Activated T-cell treated with anti-CD3 and anti-CD28 coated beads, Interleukin-2, amount 50 U/mL, for 1 hour (primary cell): ENCODE measurements around the gene VPS35L.

Experiments used
- DNase-seq: peaks from one replicate; pipeline ENCODE4 v3.0.0-alpha.2; 2020

The VPS35L gene

DNA sequence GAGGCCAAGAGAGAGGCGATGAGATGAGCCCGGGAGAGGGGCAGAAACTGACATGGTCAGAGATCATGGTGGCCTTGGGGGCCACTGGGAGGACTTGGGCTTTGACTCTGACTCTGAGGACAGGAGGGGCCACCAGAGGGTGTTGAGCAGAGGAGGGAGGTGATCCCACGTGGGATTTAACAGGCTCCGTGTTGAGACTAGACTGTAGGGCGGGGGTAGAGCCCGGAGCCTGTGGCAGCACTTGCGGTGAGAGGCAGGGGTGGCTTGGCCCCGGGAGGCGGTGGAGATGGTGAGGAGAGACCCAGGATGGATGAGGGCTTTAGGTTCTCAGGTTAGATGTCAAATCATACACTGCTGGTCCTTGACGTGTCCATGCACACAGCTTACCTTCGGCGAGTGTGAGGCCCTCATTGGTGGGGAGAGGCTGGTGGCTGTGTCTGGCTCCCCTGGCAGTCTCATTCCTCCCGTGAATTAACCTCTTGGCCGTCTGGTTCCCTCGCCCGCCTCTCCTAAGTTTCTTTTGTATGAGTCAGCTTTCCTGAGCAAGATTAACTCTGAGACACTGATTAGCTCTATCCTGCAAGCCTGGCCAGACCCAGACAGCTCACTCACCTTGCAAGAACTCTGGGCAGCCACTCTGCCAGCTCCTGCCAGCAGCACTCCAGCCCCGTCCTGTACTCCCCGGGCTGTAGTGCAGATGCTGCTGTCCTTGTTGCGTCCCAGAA is 39.7 kb downstream of the VPS35L start:
- no peak for DNase-seq

DNA sequence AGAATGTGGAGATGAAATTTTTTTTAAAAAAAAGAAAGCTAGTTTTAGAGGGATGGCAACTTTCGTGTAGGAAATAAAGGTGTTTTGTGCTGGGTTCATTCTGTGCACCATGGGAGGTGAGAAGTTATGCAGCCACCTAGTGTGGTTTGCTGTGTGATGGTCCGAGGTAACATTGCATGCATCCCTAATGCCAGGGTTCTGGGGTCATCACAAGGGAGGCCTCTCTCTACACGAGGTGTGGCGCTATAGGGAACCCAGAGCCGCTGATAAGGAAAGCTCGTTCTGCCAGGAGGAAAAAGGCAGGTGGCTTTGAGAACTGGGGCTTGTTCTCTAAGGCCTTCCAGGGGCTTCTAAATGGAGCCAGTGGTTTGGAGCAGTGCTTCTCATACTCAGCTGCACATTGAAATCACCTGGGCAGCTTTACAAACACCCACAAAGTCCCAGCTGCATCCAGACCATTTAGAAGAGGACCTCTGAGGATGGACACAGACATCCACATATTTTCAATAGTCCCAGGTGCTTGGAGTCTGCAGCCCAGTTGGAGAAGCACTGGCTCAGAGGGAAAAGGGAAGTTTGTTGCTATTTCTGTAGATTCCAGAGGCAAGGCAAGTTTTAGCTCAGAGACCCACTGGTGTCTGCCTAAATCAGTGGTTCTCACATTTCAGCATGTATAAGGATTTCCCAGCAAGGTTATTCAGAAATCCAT is 43.5 kb downstream of the VPS35L start:
- no peak for DNase-seq

DNA sequence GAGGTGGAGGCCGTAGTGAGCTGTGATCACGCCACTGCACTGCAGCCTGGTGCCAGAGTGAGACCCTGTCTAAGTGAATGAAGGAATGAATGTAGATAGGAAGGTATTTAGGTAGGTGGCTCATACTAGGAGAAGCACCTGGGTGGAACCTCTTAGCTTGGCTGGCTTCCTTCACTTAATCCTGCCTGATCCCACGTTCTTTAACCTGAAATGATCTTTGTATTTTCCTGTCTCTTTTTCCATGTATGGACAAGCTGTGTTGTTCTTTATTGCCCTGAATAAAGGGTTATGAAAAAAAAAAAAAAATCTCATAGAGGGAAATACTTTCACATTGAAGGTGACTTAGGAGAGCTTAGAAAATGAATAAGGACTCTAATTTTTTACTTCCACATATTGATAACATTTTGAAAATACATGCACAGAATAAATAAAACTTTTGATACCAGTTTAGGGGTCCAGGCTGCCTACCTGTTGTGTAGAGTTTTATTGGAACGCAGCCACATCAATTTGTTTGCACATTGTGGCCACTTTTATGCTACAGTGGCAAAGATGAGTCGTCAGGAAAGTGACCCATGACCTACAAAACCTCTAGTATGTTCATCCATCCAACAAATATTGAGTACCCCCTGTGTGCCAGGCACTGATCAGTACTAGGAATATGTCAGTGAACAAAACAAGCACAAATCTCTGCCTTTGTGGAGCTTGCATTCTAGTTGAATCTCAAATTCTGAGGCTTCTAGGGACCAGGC is 44.6 kb downstream of the VPS35L start:
- no peak for DNase-seq

DNA sequence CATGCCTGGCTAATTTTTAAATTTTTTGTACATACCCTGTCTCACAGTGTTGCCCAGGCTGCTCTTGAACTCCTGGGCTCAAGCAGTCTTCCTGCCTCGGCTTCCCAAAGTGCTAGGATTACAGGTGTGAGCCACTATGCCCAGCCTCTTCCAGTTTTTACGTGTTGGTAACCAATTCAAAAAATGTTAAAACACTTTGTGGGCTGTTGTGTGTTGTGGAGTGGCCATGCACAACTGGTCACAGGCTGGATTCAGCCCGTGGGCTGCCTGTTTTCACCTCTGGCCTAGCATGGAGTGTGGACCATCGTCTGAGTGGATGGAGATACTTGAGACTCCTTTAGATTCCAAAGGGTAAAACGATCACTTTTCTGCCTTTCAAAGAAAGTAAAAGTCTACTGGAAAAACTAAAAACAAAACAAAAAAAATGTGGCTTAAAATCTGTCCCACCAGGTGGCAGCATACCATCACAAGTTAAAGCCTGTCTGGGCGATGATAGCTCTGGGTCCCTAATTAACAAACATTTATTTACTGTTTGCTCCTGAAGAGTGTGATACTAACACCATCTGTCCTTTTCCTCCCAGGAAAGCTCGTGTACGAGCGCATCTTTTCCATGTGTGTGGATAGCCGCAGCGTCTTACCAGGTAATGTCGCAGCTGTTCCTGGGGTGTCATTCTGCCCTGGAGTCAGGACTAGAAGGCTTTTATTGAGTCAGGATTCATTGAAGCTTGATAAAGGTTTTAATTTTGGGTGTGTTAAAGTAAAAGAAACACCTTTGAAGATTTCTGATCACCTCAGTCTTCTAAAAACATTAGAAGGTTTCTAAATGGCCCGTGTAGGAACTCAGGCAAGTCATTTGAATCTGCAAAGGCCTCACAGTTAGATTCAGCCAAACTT is 45.8 kb downstream of the VPS35L start:
- peak; percentile 20 for DNase-seq

DNA sequence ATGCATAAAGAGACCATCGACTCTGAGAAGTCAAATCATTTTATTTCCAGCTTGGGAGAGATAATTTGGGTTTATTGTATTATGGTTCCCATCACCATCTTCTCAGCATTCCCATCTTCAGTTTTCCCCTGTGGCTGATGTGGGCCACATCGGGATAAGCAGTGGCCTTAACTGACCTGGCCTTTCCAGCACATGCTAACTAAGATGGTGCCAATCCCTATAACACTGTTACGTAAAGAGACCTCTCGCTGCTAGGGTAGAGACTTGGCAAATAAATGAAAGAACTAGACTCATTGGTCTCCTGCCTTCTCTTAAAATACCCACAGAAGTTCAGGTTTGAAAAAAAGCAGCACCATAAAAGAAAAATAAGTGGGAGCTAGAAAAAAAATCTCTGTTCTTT is 49.4 kb downstream of the VPS35L start:
- no peak for DNase-seq

DNA sequence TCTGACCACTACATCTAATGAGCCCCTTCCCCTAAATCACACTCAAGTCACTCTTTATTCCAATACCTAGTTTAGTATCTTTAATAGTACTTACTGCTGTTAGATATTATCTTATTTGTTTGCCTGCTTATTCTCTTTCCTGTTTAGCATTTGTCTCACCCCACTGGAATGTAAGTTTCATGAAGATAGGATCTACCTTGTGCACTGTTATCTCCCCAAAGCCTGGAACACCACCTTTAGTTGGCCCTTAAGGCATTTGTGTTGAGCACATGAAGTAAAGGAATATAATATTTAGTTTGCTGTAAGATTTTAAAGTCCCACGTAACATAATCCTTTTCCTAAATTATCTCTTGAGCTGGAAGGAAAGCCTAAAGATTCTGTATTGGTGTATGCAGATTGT is 50.2 kb downstream of the VPS35L start:
- DNase-seq, result no peak

DNA sequence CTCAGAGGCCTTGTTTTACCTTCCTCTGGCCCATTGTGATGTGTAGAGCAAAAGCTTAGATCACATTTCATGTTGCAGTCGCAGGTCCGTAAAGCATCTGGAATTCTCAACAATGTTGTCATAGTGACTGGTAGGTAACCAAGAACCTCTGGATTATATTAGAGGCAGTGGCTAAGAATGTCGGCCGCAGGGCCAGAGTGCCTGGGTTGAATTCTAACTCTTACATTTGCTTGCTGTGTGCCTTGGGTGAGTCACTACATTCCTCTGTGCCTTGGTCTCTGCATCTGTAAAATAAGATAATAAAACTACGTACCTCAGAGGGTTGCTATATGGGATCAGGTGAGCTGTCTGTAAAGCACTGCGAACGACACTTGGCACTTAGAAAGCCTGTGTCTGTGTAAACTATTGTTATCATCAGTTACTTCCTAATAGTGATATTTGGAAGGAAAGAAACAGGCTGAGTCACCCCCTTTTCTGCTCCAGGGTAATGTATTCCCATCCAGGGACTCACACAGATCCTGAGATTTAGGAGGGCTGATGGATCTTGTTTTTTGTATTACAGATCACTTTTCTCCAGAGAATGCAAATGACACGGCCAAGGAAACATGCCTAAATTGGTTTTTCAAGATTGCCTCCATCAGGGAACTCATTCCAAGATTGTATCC is 52.2 kb downstream of the VPS35L start:
- no peak for DNase-seq

DNA sequence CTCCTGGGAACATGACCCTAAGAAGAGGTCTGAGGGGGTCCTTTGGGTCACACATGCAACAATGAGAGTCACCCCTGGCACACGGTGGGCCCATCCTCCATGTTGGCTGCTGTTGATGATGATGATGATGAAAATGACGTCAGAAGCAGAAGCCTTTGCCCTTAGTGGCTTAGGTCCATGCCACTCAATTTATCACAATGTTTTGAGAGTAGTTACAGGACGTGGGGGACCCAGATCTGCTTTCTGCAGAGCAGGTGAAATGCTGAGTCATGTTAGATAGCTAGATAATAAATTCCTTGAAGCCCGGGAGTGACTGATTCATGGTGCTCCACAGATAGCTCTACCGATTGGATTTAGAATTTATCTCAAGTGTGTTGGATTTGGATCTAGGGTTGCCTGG is 53.9 kb downstream of the VPS35L start:
- no peak for DNase-seq

DNA sequence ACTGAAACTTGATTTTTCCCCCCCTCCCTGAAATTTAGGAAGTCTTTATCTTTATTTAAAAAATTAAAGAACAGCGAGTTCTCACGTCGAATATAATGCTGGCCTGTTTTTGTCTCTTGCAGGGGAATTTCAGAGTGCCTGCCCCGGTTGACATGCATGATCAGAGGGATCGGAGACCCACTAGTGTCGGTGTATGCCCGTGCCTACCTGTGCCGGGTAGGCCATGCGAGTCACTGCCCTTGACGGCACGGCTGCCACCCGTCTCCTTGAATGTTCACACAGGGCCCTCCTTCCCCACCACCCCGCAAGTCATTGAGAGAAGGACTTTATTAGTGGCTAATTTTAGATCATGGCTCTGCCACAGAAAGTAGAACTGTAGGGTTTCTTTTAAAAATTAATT is 54.7 kb downstream of the VPS35L start:
- no peak for DNase-seq

DNA sequence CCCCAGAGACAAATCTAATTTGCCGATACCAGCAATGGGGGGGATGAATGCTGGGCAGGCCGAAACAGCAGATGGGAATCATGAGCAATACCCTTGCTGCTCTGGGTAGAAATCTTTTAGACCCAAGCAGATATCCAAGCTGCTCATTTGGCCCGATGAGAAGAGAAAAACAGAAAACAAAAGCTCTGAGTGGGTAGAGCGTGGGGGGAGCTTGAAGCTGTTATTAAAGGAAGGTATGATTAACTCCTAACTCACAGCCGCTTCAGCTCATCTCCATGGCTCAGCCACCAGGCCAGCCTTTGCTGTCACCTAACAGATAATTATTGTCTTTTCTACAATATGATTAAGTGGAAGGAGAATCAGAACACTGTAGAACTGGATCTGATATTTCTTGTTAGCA is 58.3 kb downstream of the VPS35L start:
- no peak for DNase-seq

DNA sequence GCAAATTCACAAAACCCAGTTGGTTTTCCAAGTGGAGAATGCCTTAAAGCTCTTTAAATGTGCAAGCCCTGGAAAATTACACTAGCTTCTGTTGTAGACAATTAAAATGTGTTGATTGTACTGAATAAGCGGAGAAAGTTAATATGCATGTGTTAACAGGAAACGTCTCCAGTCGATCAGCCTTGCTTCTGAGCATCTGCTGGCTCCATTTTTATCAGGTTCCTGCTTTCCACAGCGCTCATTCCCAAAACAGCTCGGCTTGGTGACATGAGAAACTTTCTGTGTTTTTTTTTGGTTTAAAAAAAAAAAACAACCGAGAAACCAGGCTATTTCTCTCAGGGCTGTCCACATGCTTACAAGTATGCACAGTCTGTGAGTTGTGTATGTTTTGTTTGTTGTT is 60.7 kb downstream of the VPS35L start:
- DNase-seq, result no peak

DNA sequence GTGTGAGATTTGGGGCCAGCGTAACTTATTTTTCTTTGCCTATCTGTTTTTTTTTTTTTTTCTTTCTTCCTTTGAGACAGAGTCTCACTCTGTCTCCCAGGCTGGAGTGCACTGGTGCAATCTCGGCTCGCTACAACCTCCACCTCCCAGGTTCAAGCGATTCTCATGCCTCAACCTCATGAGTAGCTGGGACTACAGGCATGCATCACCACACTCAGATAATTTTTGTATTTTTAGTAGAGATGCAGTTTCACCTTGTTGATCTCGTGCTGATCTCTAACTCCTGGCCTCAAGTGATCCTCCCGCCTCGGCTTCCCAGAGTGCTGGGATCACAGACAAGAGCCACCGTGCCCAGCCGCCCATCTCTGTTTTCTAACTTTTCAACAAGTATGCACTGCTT is 63.4 kb downstream of the VPS35L start:
- DNase-seq, result no peak

DNA sequence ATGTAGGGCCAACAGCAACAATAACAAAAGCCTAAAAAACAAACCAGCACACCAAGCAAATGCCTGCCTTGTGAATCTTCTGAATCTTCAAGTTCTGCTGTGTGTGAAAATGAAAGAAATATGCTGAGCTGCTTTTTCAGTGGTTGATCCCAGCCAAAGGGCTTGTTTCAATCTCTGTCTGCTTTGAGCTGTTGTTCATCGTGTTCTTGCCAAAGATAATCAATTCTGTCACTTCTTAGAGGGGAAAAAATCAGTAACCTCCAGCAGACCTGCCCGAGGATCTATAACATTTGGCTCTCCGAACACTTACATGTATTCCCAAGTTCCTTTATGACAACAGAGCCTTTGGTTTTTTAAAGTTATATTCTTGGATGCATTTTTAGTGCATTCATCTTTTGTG is 65.9 kb downstream of the VPS35L start:
- DNase-seq, result no peak

DNA sequence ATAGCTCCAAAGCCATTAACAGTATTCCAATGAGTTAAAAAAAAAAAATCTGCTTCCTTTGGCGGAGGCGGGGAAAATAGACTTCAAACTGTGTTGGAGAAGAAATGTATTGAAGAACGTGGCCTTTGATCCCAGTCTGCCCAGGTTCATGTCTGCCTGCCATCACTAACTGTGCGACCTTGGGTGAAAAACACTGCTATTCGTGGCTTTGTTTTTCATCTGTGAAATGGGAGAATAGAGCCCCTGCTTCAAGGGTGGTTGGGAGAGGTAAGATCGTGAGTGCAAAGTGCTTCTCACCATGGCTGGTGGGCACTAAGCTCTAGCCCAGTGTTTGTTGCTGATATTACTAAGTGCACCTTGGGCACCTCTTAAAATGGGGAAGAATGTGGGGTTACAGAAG is 69.5 kb downstream of the VPS35L start:
- DNase-seq, result no peak

DNA sequence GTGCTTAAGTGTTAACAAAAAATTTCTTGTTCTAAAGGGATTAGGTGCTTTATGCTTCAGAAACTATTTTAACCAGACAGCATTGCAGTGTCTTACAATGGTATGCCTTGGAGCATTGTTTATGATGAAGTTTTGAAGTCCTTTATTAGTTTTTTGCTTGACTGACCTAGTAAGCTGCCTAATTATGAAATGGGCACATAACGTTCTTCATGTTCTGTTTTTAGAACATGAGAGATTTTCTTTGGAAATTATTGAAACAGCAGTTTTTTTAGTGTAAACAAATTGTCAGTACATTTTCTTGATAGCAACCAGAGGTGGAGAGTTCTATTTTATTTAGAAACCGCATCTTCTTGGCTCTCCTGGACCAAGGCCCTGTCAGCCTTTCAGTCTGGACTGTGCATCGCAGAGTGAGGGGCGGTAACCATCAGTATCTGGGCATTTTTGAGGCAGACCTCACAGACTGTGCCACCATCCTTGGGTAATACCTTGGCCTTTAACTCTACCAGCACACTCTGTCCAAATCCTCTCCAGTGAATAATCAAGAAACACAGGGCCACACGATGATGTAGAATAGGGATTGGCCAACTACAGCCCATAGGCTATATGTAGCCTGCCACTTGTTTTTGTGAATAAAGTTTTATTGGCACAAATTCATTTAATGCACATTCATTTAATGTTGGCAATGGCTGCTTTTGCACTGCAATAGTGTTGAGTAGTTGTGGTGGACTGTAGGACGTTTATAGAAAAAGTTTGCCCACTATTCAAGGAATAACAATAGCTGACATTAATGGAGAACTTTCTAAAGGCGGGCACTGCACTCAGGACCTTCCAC is 81.1 kb downstream of the VPS35L start:
- no peak for DNase-seq

DNA sequence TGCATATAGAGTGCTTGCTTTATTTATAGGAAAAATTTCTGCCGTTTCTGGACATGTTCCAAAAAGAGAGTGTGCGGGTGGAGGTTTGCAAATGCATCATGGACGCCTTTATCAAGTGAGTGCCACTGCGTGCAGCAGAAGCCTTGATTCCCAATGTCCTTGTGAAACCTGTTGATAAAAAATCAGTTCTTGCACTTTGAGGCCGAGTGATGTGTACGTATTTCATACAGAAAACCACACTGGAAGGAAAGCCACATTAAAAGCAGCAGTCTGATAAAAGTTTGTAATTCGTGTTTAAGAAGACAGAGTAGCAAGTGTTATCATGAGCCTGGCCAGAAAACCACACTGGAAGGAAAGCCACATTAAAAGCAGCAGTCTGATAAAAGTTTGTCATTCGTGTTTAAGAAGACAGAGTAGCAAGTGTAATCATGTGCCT is 84.5 kb downstream of the VPS35L start:
- no peak for DNase-seq

DNA sequence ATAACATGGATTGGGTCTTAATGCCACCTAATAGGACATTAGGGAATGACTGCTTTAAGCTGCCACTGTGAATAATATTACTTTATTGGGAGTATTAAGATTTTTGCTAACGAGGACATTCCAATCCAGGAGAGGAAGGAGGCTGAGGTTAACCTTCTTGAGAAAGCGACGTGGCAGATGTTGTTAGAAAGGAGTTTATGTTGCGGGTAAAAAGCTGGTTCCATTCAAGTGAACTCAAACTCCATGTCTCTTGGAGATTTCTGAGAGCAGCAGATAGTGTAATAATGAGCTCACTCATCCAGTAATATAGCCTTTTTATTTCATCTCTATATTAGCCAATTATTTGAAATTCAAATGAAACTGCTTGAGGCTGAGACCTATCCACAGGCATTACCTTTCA is 87.0 kb downstream of the VPS35L start:
- no peak for DNase-seq

DNA sequence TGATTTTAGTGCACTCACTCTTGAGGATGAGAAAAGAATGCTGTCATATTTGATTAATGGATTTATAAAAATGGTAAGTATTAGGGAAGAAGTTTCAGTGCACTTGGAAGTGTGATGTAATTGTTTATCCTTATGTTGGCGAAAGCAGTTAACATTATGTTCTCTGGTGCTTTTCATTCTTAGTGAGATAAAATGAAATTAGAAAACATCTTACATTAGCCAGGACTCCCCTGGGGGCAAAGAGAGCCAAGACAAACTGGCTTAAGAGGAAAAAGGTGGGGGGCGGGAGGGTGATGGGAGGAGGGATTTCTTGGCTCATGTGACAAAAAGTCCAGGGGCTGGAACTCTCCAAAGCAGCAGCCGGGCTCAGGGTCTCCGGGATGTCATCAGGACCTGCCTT is 89.4 kb downstream of the VPS35L start:
- DNase-seq, result no peak

DNA sequence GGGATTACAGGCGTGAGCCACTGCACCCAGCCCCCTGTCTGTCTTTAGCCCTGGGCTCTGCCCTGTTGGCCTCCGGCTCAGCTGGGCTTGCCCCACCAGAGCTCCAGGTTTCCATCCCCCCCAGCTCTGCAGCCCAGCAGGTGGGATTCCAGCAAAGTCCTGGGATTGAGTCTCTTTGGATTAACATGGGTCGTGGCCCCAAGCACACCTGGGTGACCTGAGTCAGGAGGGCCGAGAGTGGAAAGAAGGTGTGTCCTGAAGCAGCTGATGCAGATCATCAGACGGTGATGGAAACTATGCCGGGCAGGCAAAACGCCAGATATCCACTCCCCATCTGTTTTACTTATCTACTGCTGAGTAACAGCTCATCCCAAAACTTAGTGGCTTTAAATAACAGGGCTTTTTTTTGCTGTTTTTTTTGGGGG is 90.1 kb downstream of the VPS35L start:
- DNase-seq, result no peak

DNA sequence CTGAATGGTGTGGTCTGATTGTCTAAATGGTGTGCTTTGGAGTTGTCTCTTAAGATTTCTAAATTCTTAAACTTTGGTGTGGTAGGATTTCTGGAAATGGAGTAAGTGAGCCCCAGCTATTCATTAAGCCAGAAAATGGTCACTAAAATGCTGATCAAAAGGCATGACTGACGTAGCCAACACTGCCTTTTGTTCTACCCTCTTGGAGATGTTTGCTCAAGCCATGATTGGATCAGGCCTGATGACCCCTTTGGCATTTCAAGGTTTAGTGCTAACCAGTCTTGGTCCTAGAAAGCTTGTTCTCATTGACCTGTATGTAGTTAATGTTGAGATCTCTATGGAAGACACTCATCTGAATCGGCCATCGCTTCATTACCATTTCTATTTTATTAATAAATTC is 94.5 kb downstream of the VPS35L start:
- DNase-seq, result no peak

DNA sequence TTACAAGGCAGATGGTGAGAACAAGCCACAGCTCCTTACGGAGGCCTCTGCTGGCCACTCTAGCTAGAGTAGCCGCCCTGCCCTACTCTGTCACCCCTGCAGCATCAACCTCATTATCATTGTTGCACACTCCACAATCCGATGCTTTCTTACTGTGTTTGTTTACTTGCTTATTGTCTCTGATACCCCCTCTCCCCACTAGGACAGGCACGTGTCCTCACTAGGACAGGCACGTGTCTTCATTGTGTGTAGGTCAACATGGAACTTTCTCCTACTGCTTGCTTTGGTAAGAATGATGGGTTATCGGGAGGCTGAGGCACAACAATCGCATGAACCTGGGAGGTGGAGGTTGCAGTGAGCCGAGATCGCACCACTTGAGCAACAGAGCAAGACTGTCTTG is 98.6 kb downstream of the VPS35L start:
- no peak for DNase-seq
